ENCODE measurements around the gene RBFOX2.
"Not testable (repeated sequence)": the region's sequence is repeated elsewhere in the genome, so short reads cannot be mapped to it uniquely, and the experiment has no call there.

The RBFOX2 gene

DNA sequence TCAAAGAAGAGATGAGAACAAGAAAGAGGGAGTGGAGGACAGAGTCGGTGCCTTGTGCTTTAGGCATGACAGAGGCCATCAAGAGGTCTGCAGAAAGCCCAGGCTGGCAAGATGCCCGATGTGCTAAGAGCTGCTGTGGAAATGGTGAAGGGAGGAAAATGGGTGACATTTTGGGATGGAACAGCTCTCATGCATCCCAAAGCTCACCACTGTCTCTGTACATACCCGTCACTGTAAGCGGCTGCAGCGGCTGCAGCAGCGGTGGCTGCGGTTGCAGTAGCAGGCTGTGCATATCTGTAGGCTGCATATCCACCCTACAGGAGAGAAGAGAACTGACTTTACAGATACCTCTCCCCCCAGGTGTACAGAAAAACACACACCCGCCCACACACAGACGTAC lies 282.4 kb downstream of the RBFOX2 start:
- Histone ChIP-seq H3K27ac (ENCODE audit: low read length) (no peak overlapping the region), H3K4me1 (ENCODE audit: control insufficient read depth, low read depth, low read length) (peaks cover 36% of the 10 kb centered on the region), H3K36me3 (ENCODE audit: control insufficient read depth, low read depth, low read length) (peaks cover 17% of the 10 kb centered on the region), H3K9me3 (ENCODE audit: control insufficient read depth, low read depth, low read length) (no peaks in the 10 kb centered on the region), H3K27me3 (ENCODE audit: control insufficient read depth, insufficient read depth, low read length) (no peaks in the 10 kb centered on the region), H3K4me3 (ENCODE audit: low read length) (no peak overlapping the region), H3K9ac (ENCODE audit: low read length) (no peak overlapping the region)

DNA sequence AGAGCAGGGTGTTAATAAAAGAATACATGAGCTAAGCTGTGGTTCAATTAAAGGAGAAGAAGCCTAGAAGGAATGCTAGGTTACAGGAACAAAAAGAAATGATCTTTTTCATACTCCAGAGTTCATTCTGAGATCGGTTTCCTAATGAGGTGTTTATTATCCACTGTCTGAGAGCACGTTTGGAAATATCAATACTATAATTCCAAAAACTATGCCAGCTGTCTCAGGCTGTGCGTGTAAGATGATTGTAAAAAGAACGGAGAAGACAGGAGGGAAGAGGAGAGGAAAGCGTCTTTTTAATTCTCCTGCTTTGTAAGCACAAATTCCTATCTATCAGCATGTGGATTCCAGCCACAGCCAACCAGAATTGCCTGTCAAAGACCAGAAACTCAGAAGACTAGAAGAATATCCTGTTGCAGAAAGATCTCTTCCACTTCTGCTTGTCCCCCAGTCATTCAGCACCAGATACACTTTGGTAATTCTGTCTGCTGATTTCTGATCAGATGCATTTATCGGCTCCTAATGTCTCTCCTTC lies 285.2 kb downstream of the RBFOX2 start:
- Histone ChIP-seq H3K27ac (ENCODE audit: low read length) (no peak overlapping the region), H3K9me3 (ENCODE audit: control insufficient read depth, low read depth, low read length) (no peaks in the 10 kb centered on the region), H3K4me1 (ENCODE audit: control insufficient read depth, low read depth, low read length) (peaks cover 14% of the 10 kb centered on the region), H3K27me3 (ENCODE audit: control insufficient read depth, insufficient read depth, low read length) (no peaks in the 10 kb centered on the region), H3K9ac (ENCODE audit: low read length) (no peak overlapping the region), H3K4me3 (ENCODE audit: low read length) (no peak overlapping the region), H3K36me3 (ENCODE audit: control insufficient read depth, low read depth, low read length) (peaks cover 17% of the 10 kb centered on the region)

DNA sequence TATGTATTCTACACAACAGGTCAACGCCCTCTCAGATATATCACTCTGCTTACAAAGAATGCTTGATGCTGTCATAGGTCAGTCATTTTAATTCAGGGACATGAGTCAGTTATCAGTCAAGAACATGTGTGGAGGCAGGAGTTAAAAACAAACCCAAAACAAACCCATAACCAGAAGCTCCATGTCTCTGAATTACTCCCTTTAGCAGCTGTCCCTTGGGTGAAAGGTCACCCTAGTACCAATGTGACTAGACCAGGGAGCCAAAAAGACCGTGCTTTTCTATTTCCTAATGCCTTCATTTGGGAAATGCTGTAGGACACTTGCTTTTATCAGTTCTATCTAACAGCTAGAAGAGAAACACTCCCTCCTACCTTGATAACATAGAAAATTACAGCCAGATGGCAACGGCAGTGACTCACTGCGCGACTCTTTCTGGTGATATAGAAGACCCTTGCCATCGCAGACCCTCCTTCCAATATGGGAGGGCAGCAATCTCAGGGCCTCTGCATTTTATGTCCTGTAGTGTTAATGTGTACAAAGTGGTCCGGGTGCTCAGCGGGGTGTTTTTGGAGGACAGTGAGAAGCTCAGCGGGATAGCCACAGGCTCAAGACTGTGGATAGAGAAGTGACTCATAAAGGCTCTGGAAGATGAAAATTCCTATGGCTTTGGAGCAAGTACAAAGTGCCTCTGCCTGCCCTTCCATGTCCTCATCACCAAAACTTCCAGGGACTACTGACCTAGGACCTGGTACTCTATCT lies 286.1 kb downstream of the RBFOX2 start:
- no peak overlapping the region for H3K9ac ChIP-seq (ENCODE audit: low read length)
- H3K27ac ChIP-seq (ENCODE audit: low read length): no peak overlapping the region
- H3K36me3 ChIP-seq (ENCODE audit: control insufficient read depth, low read depth, low read length): peaks cover 17% of the 10 kb centered on the region
- H3K27me3 ChIP-seq (ENCODE audit: control insufficient read depth, insufficient read depth, low read length): no peaks in the 10 kb centered on the region
- no peaks in the 10 kb centered on the region for H3K9me3 ChIP-seq (ENCODE audit: control insufficient read depth, low read depth, low read length)
- no peak overlapping the region for H3K4me3 ChIP-seq (ENCODE audit: low read length)
- peaks cover 5% of the 10 kb centered on the region for H3K4me1 ChIP-seq (ENCODE audit: control insufficient read depth, low read depth, low read length)

DNA sequence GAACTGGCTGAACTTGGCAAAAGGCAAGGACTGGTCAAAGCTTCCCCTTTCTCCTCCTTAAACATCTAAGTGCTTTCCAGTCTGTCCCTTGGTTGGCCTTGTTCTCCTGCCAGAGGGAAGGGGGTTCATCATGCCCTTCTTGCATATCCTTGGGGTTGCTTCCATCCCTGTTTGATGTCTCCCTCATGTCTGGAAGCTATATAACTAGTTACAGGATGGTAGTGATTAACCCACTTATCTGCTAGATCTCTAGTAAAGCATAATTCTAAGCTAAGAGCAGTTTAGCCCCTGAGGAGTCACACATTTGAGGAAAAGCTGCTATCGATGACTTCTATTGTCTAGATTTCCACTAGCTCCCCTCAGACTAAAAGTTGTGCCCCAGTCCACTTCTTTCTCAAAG lies 288.0 kb downstream of the RBFOX2 start:
- Histone ChIP-seq H3K36me3 (ENCODE audit: control insufficient read depth, low read depth, low read length) (peaks cover 12% of the 10 kb centered on the region), H3K9me3 (ENCODE audit: control insufficient read depth, low read depth, low read length) (no peaks in the 10 kb centered on the region), H3K4me3 (ENCODE audit: low read length) (no peak overlapping the region), H3K27ac (ENCODE audit: low read length) (no peak overlapping the region), H3K27me3 (ENCODE audit: control insufficient read depth, insufficient read depth, low read length) (no peaks in the 10 kb centered on the region), H3K9ac (ENCODE audit: low read length) (no peak overlapping the region), H3K4me1 (ENCODE audit: control insufficient read depth, low read depth, low read length) (no peaks in the 10 kb centered on the region)

DNA sequence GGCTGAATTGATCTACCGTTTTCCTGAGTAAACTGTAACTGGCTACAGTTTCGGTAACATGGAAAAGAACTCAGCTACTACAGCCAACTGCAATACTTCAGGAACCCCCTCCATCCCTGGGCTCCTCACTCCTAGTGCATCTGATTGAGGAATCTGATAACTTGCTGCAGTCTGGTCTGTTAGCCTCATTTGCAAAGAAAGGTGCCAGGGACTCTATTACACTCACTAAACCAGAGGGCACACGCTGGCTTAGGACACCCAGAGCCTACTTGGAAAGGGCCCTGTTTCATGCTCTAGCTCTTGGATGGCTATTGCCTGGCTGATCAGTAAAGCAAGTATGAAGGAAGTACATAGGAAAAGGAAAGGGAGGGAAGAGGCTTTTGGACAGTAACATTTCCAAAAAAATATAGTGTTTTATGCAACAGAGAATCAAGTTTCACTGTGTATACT lies 288.7 kb downstream of the RBFOX2 start:
- no peak overlapping the region for H3K9ac ChIP-seq (ENCODE audit: low read length)
- peaks cover 11% of the 10 kb centered on the region for H3K36me3 ChIP-seq (ENCODE audit: control insufficient read depth, low read depth, low read length)
- no peak overlapping the region for H3K27ac ChIP-seq (ENCODE audit: low read length)
- H3K27me3 ChIP-seq (ENCODE audit: control insufficient read depth, insufficient read depth, low read length): no peaks in the 10 kb centered on the region
- no peak overlapping the region for H3K4me3 ChIP-seq (ENCODE audit: low read length)
- no peaks in the 10 kb centered on the region for H3K9me3 ChIP-seq (ENCODE audit: control insufficient read depth, low read depth, low read length)
- H3K4me1 ChIP-seq (ENCODE audit: control insufficient read depth, low read depth, low read length): no peaks in the 10 kb centered on the region

DNA sequence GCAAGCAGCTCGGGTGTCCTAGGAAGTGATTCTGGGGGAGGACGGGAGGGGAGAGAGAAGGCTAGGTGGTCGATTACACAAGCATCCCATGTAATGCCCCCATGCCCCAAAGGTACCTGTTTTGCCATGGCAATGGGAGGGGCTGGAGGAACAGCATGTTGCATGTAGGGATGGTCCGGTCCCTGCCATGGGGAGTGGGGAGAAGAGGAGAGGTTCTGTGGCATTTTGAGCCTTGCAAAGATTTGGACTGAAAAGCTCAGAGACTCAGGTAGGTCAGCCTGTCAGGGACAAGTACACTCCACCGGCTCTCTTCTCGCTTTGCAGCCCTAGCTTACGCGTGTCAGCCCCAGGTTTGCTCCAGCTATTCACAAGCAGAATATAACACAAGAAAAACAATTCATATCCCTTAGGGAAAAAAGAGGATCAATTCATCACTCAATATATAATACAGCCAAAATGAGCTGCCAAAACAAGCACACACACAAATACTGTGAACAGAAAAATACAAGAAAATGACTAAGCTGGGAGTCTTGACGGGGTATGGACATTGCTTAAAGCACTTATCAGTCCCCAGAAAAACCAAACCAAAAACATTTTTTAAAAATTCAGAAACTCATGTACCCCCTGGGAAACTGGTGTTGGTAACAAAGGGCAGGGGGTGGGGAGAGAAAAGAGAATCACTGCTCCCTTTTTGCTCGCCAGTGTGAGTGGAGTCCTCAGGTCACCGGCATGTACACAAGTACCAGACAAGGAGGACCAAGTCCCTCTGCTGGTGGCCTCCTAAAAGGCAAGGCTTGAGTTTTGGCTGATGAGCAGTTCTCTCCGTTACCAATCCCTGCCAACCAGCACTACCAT lies 289.3 kb downstream of the RBFOX2 start:
- peaks cover 11% of the 10 kb centered on the region for H3K36me3 ChIP-seq (ENCODE audit: control insufficient read depth, low read depth, low read length)

DNA sequence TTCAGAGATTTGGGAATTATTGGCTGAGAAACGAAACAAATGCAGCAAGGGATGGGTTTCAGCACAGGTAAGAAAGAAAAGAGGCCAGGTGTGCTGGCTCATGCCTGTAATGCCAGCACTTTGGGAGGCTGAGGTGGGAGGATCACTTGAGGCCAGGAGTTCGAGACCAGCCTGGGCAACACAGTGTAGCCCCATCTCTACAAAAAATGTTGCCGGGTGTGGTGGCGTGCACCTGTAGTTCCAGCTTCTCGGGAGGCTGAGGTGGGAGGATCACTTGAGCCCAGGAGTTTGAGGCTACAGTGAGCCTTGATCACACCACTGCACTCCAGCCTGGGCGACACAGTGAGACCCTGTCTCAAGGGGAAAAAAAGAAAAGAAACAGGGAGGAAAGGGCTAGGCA lies 290.7 kb downstream of the RBFOX2 start:
- H3K9ac ChIP-seq (ENCODE audit: low read length); H3K4me3 ChIP-seq (ENCODE audit: low read length); H3K27ac ChIP-seq (ENCODE audit: low read length); H3K27me3 ChIP-seq (ENCODE audit: control insufficient read depth, insufficient read depth, low read length); H3K4me1 ChIP-seq (ENCODE audit: control insufficient read depth, low read depth, low read length); H3K36me3 ChIP-seq (ENCODE audit: control insufficient read depth, low read depth, low read length); H3K9me3 ChIP-seq (ENCODE audit: control insufficient read depth, low read depth, low read length): not testable (repeated sequence)

More for the DNA sequence above, 289.3 kb downstream of the RBFOX2 start:
- Histone ChIP-seq H3K9me3 (ENCODE audit: control insufficient read depth, low read depth, low read length) (no peaks in the 10 kb centered on the region), H3K27me3 (ENCODE audit: control insufficient read depth, insufficient read depth, low read length) (no peaks in the 10 kb centered on the region), H3K4me3 (ENCODE audit: low read length) (no peak overlapping the region), H3K4me1 (ENCODE audit: control insufficient read depth, low read depth, low read length) (no peaks in the 10 kb centered on the region), H3K27ac (ENCODE audit: low read length) (no peak overlapping the region), H3K9ac (ENCODE audit: low read length) (no peak overlapping the region)

DNA sequence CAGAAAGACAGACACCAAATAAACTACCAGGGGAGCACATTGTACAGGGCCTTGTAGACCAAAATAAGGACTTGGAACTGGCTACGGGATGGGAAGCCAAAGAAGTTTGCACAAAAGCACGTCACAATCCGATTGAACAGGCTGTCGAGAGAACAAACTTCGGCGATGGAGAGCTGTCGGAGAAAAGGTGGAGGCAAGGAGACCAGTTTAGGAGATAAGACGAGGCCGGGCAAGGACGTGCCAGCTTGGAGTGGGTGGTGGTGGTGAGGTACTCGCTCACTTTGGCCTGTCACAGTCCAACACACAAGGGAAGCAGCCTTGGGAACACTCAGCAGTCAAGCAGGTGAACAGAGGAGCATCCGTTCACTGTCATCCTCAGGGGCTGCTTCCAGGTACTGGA lies 291.9 kb downstream of the RBFOX2 start:
- H3K36me3 ChIP-seq (ENCODE audit: control insufficient read depth, low read depth, low read length): no peaks in the 10 kb centered on the region

DNA sequence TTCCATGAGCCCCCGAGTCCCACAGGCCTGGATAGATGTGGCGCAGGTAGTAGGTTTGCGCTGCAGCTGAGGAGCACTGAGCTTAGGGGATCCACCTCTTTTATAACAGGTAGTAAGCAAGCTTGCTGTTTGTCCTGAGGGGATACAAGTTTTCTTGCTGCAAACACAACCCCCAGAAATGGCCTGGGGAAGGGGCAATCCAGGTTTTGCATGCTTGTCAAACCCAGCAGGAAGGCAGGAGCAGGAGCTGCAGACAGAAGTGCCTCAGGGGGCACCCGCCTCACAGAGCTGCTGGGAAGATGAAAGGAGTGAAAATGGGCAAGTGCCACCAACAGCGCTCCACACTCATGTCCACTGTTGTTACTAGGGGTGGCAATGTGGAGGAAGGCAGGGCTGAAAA lies 292.5 kb downstream of the RBFOX2 start:
- Histone ChIP-seq H3K27ac (ENCODE audit: low read length) (no peak overlapping the region), H3K4me3 (ENCODE audit: low read length) (no peak overlapping the region), H3K4me1 (ENCODE audit: control insufficient read depth, low read depth, low read length) (no peaks in the 10 kb centered on the region), H3K9ac (ENCODE audit: low read length) (no peak overlapping the region), H3K36me3 (ENCODE audit: control insufficient read depth, low read depth, low read length) (no peaks in the 10 kb centered on the region), H3K27me3 (ENCODE audit: control insufficient read depth, insufficient read depth, low read length) (no peaks in the 10 kb centered on the region), H3K9me3 (ENCODE audit: control insufficient read depth, low read depth, low read length) (no peaks in the 10 kb centered on the region)

More for the DNA sequence above, 291.9 kb downstream of the RBFOX2 start:
- H3K27ac ChIP-seq (ENCODE audit: low read length): no peak overlapping the region
- H3K9me3 ChIP-seq (ENCODE audit: control insufficient read depth, low read depth, low read length): no peaks in the 10 kb centered on the region
- no peaks in the 10 kb centered on the region for H3K4me1 ChIP-seq (ENCODE audit: control insufficient read depth, low read depth, low read length)
- H3K9ac ChIP-seq (ENCODE audit: low read length): no peak overlapping the region
- H3K27me3 ChIP-seq (ENCODE audit: control insufficient read depth, insufficient read depth, low read length): no peaks in the 10 kb centered on the region
- no peak overlapping the region for H3K4me3 ChIP-seq (ENCODE audit: low read length)

DNA sequence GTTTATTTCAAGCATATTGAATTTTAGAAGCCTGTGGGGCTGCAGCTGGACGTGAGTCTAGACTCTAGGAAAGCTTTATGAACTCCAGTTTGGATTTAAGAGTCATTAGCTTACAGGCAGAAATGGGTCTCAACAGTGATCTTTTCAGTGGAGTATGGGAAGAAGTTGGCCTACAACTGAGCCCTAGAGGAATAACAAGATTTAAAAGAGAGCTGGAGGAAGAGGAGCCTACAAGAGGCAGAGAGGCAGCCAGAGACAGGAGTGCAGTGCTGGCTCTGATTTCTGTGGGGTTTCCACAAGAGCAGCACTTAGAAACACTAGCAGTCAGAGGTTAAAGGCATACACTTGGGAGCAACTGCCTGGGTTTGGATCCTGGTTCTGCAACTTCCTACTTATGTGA lies 293.1 kb downstream of the RBFOX2 start:
- Histone ChIP-seq H3K4me3 (ENCODE audit: low read length) (no peak overlapping the region), H3K27ac (ENCODE audit: low read length) (no peak overlapping the region), H3K27me3 (ENCODE audit: control insufficient read depth, insufficient read depth, low read length) (no peaks in the 10 kb centered on the region), H3K9ac (ENCODE audit: low read length) (no peak overlapping the region), H3K9me3 (ENCODE audit: control insufficient read depth, low read depth, low read length) (no peaks in the 10 kb centered on the region), H3K4me1 (ENCODE audit: control insufficient read depth, low read depth, low read length) (no peaks in the 10 kb centered on the region), H3K36me3 (ENCODE audit: control insufficient read depth, low read depth, low read length) (no peaks in the 10 kb centered on the region)

DNA sequence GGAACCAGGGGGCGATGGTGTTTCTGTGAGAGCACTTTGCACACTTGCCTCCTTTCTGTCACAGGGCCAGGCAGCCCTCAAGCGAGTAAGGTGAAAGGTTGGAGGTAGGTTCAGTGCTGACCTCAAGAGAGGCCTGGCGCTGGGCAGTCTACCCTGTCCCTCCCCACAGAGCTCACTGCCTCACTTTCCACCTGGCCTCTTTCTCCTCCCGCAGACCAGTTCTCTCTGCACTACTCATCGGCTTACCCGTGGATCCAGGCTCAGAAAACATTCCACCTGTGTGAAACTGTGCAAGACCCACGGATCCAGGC lies 294.2 kb downstream of the RBFOX2 start:
- Histone ChIP-seq H3K27me3 (ENCODE audit: control insufficient read depth, insufficient read depth, low read length) (no peaks in the 10 kb centered on the region), H3K9me3 (ENCODE audit: control insufficient read depth, low read depth, low read length) (no peaks in the 10 kb centered on the region), H3K4me1 (ENCODE audit: control insufficient read depth, low read depth, low read length) (no peaks in the 10 kb centered on the region), H3K4me3 (ENCODE audit: low read length) (no peak overlapping the region), H3K9ac (ENCODE audit: low read length) (no peak overlapping the region), H3K36me3 (ENCODE audit: control insufficient read depth, low read depth, low read length) (no peaks in the 10 kb centered on the region), H3K27ac (ENCODE audit: low read length) (no peak overlapping the region)
